ENCODE measurements around the gene CP. TPM values are rescaled to one million over a fixed set of nuclear protein-coding genes. Genes with fewer than 3 reads are reported as not detected.

The CP gene
- total and polyA plus RNA-seq, 4 donors, result 565 to 1,748 (median 1,277) TPM

DNA sequence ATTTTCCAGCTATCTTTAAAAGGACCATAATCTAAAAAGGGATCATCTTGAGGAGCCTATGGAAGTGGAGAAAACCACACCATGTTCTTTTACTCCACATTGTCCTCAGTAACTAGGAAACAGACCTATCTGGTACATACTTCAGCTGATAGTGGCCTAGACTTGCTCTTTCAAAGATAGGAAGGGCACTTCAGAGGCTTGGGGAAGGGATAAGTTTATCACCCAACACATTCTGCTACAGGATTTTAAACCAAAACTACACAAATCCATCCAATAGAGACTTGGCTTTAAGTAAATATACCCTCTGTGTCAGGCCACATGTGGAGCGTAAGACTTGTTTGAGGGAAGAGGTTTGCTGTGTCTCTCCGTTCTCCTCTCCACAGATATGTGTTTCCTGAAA, 35.4 kb downstream of the CP start:
- H3K9ac ChIP-seq (ENCODE audit: low read depth in 1 of 2, low read length in 2 of 2), result no peak overlapping the region
- TF ChIP-seq JUND (IDR thresholded peaks at IDR 0.05), result no peak
- TF ChIP-seq RXRA (IDR thresholded peaks at IDR 0.05), result no peak
- TF ChIP-seq SP1 (IDR thresholded peaks at IDR 0.05), result no peak
- TF ChIP-seq EGR1 (IDR thresholded peaks at IDR 0.05; ENCODE audit: low read depth in 2 of 2), result no peak
- TF ChIP-seq, protein P1, sequence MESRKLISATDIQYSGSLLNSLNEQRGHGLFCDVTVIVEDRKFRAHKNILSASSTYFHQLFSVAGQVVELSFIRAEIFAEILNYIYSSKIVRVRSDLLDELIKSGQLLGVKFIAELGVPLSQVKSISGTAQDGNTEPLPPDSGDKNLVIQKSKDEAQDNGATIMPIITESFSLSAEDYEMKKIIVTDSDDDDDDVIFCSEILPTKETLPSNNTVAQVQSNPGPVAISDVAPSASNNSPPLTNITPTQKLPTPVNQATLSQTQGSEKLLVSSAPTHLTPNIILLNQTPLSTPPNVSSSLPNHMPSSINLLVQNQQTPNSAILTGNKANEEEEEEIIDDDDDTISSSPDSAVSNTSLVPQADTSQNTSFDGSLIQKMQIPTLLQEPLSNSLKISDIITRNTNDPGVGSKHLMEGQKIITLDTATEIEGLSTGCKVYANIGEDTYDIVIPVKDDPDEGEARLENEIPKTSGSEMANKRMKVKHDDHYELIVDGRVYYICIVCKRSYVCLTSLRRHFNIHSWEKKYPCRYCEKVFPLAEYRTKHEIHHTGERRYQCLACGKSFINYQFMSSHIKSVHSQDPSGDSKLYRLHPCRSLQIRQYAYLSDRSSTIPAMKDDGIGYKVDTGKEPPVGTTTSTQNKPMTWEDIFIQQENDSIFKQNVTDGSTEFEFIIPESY (IDR thresholded peaks at IDR 0.05), result no peak
- TF ChIP-seq, protein P2, sequence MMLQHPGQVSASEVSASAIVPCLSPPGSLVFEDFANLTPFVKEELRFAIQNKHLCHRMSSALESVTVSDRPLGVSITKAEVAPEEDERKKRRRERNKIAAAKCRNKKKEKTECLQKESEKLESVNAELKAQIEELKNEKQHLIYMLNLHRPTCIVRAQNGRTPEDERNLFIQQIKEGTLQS (IDR thresholded peaks at IDR 0.05), result no peak
- TF ChIP-seq, protein P3, sequence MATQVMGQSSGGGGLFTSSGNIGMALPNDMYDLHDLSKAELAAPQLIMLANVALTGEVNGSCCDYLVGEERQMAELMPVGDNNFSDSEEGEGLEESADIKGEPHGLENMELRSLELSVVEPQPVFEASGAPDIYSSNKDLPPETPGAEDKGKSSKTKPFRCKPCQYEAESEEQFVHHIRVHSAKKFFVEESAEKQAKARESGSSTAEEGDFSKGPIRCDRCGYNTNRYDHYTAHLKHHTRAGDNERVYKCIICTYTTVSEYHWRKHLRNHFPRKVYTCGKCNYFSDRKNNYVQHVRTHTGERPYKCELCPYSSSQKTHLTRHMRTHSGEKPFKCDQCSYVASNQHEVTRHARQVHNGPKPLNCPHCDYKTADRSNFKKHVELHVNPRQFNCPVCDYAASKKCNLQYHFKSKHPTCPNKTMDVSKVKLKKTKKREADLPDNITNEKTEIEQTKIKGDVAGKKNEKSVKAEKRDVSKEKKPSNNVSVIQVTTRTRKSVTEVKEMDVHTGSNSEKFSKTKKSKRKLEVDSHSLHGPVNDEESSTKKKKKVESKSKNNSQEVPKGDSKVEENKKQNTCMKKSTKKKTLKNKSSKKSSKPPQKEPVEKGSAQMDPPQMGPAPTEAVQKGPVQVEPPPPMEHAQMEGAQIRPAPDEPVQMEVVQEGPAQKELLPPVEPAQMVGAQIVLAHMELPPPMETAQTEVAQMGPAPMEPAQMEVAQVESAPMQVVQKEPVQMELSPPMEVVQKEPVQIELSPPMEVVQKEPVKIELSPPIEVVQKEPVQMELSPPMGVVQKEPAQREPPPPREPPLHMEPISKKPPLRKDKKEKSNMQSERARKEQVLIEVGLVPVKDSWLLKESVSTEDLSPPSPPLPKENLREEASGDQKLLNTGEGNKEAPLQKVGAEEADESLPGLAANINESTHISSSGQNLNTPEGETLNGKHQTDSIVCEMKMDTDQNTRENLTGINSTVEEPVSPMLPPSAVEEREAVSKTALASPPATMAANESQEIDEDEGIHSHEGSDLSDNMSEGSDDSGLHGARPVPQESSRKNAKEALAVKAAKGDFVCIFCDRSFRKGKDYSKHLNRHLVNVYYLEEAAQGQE (IDR thresholded peaks at IDR 0.05), result no peak
- TF ChIP-seq, protein P4, sequence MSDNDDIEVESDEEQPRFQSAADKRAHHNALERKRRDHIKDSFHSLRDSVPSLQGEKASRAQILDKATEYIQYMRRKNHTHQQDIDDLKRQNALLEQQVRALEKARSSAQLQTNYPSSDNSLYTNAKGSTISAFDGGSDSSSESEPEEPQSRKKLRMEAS (IDR thresholded peaks at IDR 0.05), result no peak
- no peak for TF ChIP-seq FOXA2 (IDR thresholded peaks at IDR 0.05)

DNA sequence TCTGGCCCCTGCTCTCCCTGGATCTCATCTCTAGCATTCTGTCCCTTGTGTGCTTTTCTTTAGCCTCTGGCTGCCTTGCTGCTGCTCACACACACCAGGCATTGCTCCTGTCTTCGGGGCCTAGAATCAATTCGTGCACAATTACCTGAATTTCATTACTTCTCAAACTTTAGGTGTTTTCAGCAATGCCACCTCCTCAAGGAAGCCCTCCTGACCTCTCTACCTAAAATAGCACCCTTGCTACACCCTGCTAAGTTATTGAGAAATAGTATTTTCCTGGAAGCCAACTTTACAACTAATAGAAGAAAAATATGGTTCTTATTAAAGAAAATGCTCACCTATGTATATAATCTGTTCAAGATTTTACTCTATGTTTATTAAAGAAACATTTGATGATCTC, 40.4 kb downstream of the CP start:
- Histone ChIP-seq H3K4me1 (ENCODE audit: control insufficient read depth in 4 of 4, insufficient read depth in 4 of 4, low read length in 3 of 4) (no peaks in the 10 kb centered on the region), H3K27me3 (ENCODE audit: control insufficient read depth in 4 of 4, insufficient read depth in 4 of 4, low read length in 3 of 4) (no peaks in the 10 kb centered on the region), H3K4me3 (ENCODE audit: low read depth in 1 of 3, low read length in 3 of 3) (no peak overlapping the region), H3K9me3 (ENCODE audit: control insufficient read depth in 4 of 4, low read length in 3 of 4) (no peaks in the 10 kb centered on the region), H3K27ac (ENCODE audit: low read depth in 1 of 2, low read length in 2 of 2) (peak overlapping the region in 1 of 2 donors; percentile 77), H3K36me3 (ENCODE audit: control insufficient read depth in 4 of 4, insufficient read depth in 3 of 4, low read depth in 1 of 4, low read length in 3 of 4) (peaks cover 6 to 71% (median 69%) of the 10 kb centered on the region in 4 donors), H3K9ac (ENCODE audit: low read depth in 1 of 2, low read length in 2 of 2) (no peak overlapping the region)
- no peak for TF ChIP-seq YY1 (IDR thresholded peaks at IDR 0.05)
- WGBS, result 97% methylated on average over 2 of the region's 2 CpGs
- DNase-seq (ENCODE audit: low spot score), result no peak

More for the DNA sequence above, 35.4 kb downstream of the CP start:
- Histone ChIP-seq H3K36me3 (ENCODE audit: control insufficient read depth in 4 of 4, insufficient read depth in 3 of 4, low read depth in 1 of 4, low read length in 3 of 4) (peaks cover 7 to 62% (median 57%) of the 10 kb centered on the region in 4 donors), H3K9me3 (ENCODE audit: control insufficient read depth in 4 of 4, low read length in 3 of 4) (no peaks in the 10 kb centered on the region), H3K27ac (ENCODE audit: low read depth in 1 of 2, low read length in 2 of 2) (no peak overlapping the region), H3K27me3 (ENCODE audit: control insufficient read depth in 4 of 4, insufficient read depth in 4 of 4, low read length in 3 of 4) (no peaks in the 10 kb centered on the region), H3K4me1 (ENCODE audit: control insufficient read depth in 4 of 4, insufficient read depth in 4 of 4, low read length in 3 of 4) (no peaks in the 10 kb centered on the region), H3K4me3 (ENCODE audit: low read depth in 1 of 3, low read length in 3 of 3) (no peak overlapping the region)
- no peak for DNase-seq (ENCODE audit: low spot score)
- 89% methylated on average over 2 of the region's 2 CpGs for WGBS

DNA sequence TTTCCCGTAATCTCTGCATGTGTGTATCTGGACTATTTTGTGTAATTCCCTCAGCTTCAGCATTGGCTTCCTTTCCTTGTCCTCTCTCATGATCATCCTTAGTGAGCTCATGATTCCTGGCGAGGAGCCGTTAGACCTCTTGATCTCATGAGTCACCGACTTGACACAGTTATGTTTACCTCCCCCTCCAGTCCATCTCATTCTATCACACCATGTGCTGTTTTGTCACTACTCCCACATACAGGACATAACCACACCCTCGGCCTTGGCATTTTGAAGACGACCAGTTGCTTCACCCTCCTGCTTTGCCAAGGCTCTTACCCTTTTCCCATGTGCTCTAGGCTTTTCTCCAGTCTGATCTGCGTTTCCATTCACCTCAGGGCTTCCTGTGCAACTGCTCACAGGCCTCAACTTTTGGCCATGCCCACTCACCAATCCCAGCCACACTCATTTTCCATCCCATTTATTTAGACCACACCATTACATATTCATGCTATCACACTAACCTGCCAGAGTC, 41.5 kb downstream of the CP start:
- no peak for DNase-seq (ENCODE audit: low spot score)
- Histone ChIP-seq H3K9me3 (ENCODE audit: control insufficient read depth in 4 of 4, low read length in 3 of 4) (no peaks in the 10 kb centered on the region), H3K36me3 (ENCODE audit: control insufficient read depth in 4 of 4, insufficient read depth in 3 of 4, low read depth in 1 of 4, low read length in 3 of 4) (peaks cover 4 to 74% (median 70%) of the 10 kb centered on the region in 4 donors), H3K4me3 (ENCODE audit: low read depth in 1 of 3, low read length in 3 of 3) (no peak overlapping the region), H3K9ac (ENCODE audit: low read depth in 1 of 2, low read length in 2 of 2) (no peak overlapping the region), H3K4me1 (ENCODE audit: control insufficient read depth in 4 of 4, insufficient read depth in 4 of 4, low read length in 3 of 4) (no peaks in the 10 kb centered on the region), H3K27ac (ENCODE audit: low read depth in 1 of 2, low read length in 2 of 2) (peak overlapping the region; percentile 55 to 77), H3K27me3 (ENCODE audit: control insufficient read depth in 4 of 4, insufficient read depth in 4 of 4, low read length in 3 of 4) (no peaks in the 10 kb centered on the region)
- peak in 1 of 2 donors; percentile 16 for TF ChIP-seq HNF4A (conservative IDR thresholded peaks at IDR 0.05)
- TF ChIP-seq TAF1 (conservative IDR thresholded peaks at IDR 0.05), result no peak
- TF ChIP-seq JUND (IDR thresholded peaks at IDR 0.05), result peak; percentile 22 to 79
- TF ChIP-seq RAD21 (IDR thresholded peaks at IDR 0.05), result peak in 1 of 2 donors; percentile 6
- no peak for TF ChIP-seq YY1 (IDR thresholded peaks at IDR 0.05)
- peak; percentile 59 for TF ChIP-seq NR2F2 (IDR thresholded peaks at IDR 0.05)
- 52% methylated on average over 7 of the region's 7 CpGs for WGBS

Measured in liver (tissue), 9 donors.